Measurements from ENCODE around the gene ADARB2.

Gene ADARB2

GRCh38 chr10:1295756-1296480 is 441.4 kb downstream of the ADARB2 start:
- Histone ChIP-seq H3K27me3 (peaks cover 75% of the 10 kb centered on the region), H3K4me3 (ENCODE audit: low read depth in 1 of 2, low read length in 1 of 2) (no peak overlapping the region), H3K27ac (no peak overlapping the region), H3K36me3 (no peaks in the 10 kb centered on the region), H3K9me3 (no peaks in the 10 kb centered on the region), H3K4me1 (ENCODE audit: control insufficient read depth in 1 of 2, insufficient read depth in 1 of 2, low read depth in 1 of 2, low read length in 1 of 2) (no peaks in the 10 kb centered on the region)
- TF ChIP-seq, protein P1, sequence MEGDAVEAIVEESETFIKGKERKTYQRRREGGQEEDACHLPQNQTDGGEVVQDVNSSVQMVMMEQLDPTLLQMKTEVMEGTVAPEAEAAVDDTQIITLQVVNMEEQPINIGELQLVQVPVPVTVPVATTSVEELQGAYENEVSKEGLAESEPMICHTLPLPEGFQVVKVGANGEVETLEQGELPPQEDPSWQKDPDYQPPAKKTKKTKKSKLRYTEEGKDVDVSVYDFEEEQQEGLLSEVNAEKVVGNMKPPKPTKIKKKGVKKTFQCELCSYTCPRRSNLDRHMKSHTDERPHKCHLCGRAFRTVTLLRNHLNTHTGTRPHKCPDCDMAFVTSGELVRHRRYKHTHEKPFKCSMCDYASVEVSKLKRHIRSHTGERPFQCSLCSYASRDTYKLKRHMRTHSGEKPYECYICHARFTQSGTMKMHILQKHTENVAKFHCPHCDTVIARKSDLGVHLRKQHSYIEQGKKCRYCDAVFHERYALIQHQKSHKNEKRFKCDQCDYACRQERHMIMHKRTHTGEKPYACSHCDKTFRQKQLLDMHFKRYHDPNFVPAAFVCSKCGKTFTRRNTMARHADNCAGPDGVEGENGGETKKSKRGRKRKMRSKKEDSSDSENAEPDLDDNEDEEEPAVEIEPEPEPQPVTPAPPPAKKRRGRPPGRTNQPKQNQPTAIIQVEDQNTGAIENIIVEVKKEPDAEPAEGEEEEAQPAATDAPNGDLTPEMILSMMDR (IDR thresholded peaks at IDR 0.05): no peak

DNA sequence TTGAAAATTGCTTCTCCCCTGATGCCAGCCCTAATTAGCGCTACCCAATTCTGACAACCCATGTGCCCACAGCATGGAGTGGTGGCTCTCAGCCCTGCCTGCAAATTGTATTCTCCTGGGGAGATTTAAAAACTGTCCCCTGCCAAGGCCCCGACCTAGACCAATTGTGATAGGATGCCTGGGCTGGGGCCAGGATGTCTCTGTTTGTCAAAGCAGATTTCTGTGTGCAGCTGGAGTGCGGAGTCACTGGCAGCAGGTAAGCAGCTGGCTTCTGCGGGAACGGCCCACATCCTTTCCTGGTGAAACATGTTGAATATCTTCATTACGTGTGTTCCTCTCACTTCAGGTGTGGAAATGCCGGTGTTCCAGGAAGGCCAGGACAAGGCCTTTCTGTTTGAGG is 442.6 kb downstream of the ADARB2 start:
- no peak overlapping the region for H3K27ac ChIP-seq
- H3K36me3 ChIP-seq: no peaks in the 10 kb centered on the region
- H3K4me1 ChIP-seq (ENCODE audit: control insufficient read depth in 1 of 2, insufficient read depth in 1 of 2, low read depth in 1 of 2, low read length in 1 of 2): no peaks in the 10 kb centered on the region
- H3K4me3 ChIP-seq (ENCODE audit: low read depth in 1 of 2, low read length in 1 of 2): no peak overlapping the region
- TF ChIP-seq, protein P1 (IDR thresholded peaks at IDR 0.05): no peak
- H3K27me3 ChIP-seq: peaks cover 71% of the 10 kb centered on the region
- H3K9me3 ChIP-seq: no peaks in the 10 kb centered on the region

- Histone ChIP-seq H3K4me3 (ENCODE audit: low read depth in 1 of 2, low read length in 1 of 2) (no peak overlapping the region), H3K27ac (no peak overlapping the region), H3K27me3 (peaks cover 62% of the 10 kb centered on the region), H3K9me3 (no peaks in the 10 kb centered on the region), H3K36me3 (no peaks in the 10 kb centered on the region), H3K4me1 (ENCODE audit: control insufficient read depth in 1 of 2, insufficient read depth in 1 of 2, low read depth in 1 of 2, low read length in 1 of 2) (no peaks in the 10 kb centered on the region)
- TF ChIP-seq, protein P1 (IDR thresholded peaks at IDR 0.05): no peak
Observed at GRCh38 chr10:1293636-1294435, 443.5 kb downstream of the ADARB2 start.

- Histone ChIP-seq H3K4me1 (ENCODE audit: control insufficient read depth in 1 of 2, insufficient read depth in 1 of 2, low read depth in 1 of 2, low read length in 1 of 2) (peaks cover 0 to 2% of the 10 kb centered on the region in 2 experiments), H3K4me3 (ENCODE audit: low read depth in 1 of 2, low read length in 1 of 2) (no peak overlapping the region), H3K9me3 (no peaks in the 10 kb centered on the region), H3K27me3 (peaks cover 61% of the 10 kb centered on the region), H3K36me3 (no peaks in the 10 kb centered on the region), H3K27ac (no peak overlapping the region)
- TF ChIP-seq, protein P1 (IDR thresholded peaks at IDR 0.05): no peak
Observed at GRCh38 chr10:1293157-1293556, 444.2 kb downstream of the ADARB2 start.

DNA sequence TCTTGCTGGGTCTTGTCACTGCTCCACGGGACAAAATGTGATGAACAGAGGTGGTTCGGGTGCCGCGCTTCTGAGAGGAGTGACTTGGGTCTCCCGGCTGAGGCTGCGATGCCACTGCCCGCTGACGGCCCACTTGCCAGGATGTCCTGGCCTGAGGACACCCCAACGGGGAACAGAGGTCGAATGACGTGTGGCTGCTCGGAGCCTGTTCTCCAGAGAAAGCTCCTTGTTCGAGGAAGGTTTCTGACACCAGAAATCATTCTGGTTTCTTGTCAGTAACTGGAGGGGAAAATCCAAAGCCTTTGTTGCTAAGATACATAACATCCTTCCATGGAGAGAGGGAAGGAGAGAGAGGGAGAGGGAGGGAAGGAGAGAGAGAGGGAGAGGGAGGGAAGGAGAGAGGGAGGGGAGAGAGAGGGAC is 444.7 kb downstream of the ADARB2 start:
- H3K27me3 ChIP-seq: peaks cover 56% of the 10 kb centered on the region
- H3K9me3 ChIP-seq: no peaks in the 10 kb centered on the region
- no peaks in the 10 kb centered on the region for H3K36me3 ChIP-seq
- H3K4me1 ChIP-seq (ENCODE audit: control insufficient read depth in 1 of 2, insufficient read depth in 1 of 2, low read depth in 1 of 2, low read length in 1 of 2): peaks cover 0 to 7% of the 10 kb centered on the region in 2 experiments
- H3K27ac ChIP-seq: no peak overlapping the region
- H3K4me3 ChIP-seq (ENCODE audit: low read depth in 1 of 2, low read length in 1 of 2): no peak overlapping the region
- TF ChIP-seq, protein P1 (IDR thresholded peaks at IDR 0.05): no peak
